Memory B cell (primary cell): Measurements from ENCODE around the gene RALGAPA2.
A peak's percentile ranks its signal among the peaks of the same experiment; 100 is the strongest.

ENCODE experiments used
- ATAC-seq: fragments of 150-1000 bp; cut with Tn5 transposase; 2 replicates; pipeline ENCODE4 v1.10.0; 2021; ENCODE audit warnings: low read depth, mild to moderate bottlenecking, moderate library complexity
- DNase-seq, 2 donors: peaks; one replicate each; pipeline ENCODE4 v3.0.0; 2022; ENCODE audit warnings: low spot score in 2 of 2
- H3K27ac Mint-ChIP-seq: one replicate; pipeline ENCODE4 v1.8.0; 2022; ENCODE audit warnings: mild to moderate bottlenecking, moderate library complexity, mixed read lengths
- H3K27me3 Mint-ChIP-seq: one replicate; pipeline ENCODE4 v1.8.0; 2022; ENCODE audit warnings: mixed read lengths
- H3K36me3 Mint-ChIP-seq: one replicate; pipeline ENCODE4 v1.8.0; 2022; ENCODE audit warnings: mild to moderate bottlenecking, mixed read lengths
- H3K4me1 Mint-ChIP-seq: one replicate; pipeline ENCODE4 v1.8.0; 2022; ENCODE audit warnings: mixed read lengths
- H3K4me3 Mint-ChIP-seq: one replicate; pipeline ENCODE4 v1.8.0; 2022; ENCODE audit warnings: mild to moderate bottlenecking, moderate library complexity, mixed read lengths
- H3K9me3 Mint-ChIP-seq: one replicate; pipeline ENCODE4 v1.8.0; 2022; ENCODE audit warnings: mixed read lengths

Gene RALGAPA2

DNA sequence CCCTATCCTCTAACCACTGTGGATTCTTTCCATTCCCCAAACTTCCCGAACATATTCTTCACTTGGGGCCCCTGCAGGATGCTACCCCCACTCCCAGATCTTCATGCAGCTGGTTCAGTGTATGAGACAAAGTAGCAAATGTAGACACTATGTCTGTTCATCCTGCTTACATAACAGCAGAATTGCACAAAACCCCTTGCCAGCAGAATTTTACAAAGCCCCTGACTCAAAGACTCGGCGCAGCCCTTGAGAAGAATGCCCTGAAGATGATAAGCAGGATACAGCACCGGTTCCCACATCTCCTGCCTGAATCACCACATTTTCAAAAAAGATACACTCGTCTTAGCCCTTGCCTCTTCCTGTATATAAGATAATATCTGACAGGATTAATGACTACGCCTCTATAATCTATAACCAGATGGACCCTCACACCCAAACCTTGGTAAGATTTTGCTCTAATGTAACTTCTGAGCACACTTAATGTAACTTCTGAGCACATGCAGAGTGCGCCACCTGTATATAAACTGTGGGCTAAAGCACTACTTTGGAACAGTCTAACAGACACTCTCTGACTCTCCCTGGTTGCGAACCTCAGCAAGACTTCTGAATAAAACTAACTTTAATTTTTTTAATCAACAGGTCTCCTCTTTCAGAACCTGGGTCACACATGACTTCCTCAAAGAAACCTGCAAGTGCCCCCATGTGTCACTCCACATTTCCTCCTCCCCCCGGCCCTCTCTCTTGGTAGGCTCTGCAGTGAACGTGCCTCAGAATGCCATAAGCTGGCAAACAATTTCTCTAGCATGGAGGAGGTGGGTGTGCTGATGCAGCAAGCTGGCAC is 28.7 kb downstream of the RALGAPA2 start:
- Mint-ChIP-seq H3K36me3 (peaks cover 9% of the 10 kb centered on the region), H3K4me1 (peaks cover 41% of the 10 kb centered on the region), H3K27me3 (no peaks in the 10 kb centered on the region), H3K27ac (no peak overlapping the region), H3K4me3 (no peak overlapping the region), H3K9me3 (no peaks in the 10 kb centered on the region)
- ATAC-seq (no peak), DNase-seq (no peak)

DNA sequence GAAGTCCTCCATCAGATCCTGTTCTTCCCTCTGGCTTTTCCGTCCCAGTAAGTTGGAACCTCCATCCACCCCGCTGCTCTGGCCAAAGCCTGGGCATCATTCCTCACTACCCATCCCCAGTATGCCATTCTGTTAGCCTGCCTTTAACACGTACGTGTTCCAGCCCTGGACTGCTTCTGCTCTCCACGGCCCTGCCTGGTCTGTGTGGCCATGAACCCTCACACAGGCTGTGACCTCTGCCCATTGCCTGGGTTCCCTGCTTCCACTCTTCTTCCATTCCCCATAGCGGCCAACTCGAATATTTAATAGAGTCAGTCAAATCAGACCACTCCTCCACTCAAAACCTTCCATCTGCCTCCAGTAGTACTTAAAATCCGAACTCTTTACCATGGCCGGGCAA is 29.4 kb downstream of the RALGAPA2 start:
- H3K36me3 Mint-ChIP-seq: peaks cover 13% of the 10 kb centered on the region
- no peak overlapping the region for H3K27ac Mint-ChIP-seq
- H3K27me3 Mint-ChIP-seq: no peaks in the 10 kb centered on the region
- H3K4me3 Mint-ChIP-seq: no peak overlapping the region
- ATAC-seq (no peak), DNase-seq (no peak)
- H3K9me3 Mint-ChIP-seq: no peaks in the 10 kb centered on the region
- H3K4me1 Mint-ChIP-seq: peaks cover 38% of the 10 kb centered on the region

DNA sequence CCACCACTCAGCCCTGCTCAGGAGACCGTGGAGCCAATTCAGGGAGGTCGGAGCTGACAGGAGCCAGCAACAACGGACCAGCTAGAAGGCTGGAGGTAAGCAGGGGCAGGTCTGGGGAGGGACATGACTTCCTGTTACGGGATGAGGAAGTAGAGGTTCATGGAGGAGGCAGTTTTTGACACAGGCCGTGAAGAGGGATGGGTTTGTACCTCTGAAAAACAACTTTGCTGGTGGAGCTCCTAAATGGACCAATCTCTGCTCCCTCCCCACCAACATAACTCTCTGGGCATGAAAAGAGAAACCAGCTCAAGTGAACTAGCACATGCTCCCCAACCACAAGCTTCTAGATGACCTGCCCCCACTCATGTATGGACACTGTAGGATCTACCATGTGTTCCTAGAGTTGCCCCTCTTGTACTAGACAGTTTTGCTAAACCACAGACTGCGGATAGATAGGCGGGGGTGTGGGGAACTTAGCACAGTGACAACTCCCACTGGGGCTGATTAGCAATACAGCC is 31.4 kb downstream of the RALGAPA2 start:
- H3K4me3 Mint-ChIP-seq: no peak overlapping the region
- no peak for DNase-seq
- H3K9me3 Mint-ChIP-seq: no peaks in the 10 kb centered on the region
- peaks cover 18% of the 10 kb centered on the region for H3K36me3 Mint-ChIP-seq
- H3K4me1 Mint-ChIP-seq: peaks cover 33% of the 10 kb centered on the region
- H3K27ac Mint-ChIP-seq: peak overlapping the region; percentile 58
- H3K27me3 Mint-ChIP-seq: no peaks in the 10 kb centered on the region
- peak; percentile 12 for ATAC-seq

DNA sequence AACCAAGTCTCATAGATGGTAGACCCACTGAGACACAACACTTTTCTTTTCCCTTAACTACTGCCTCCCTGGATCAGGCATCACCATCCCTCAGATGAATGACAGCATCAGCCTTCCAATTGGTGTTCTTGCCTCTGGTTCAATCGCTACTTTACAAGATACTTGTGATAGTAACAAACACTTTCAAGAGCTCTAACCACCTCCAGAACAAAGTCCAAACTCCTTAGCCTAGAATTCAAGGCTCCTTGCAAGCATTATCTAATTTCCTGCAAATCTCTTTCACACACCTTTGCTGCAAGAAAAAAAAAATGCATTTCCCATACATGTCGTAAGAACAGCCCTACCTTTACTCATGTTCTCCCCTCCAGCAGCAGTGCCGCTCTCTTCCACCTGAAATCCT is 33.1 kb downstream of the RALGAPA2 start:
- ATAC-seq (no peak), DNase-seq (no peak)
- Mint-ChIP-seq H3K27me3 (no peaks in the 10 kb centered on the region), H3K9me3 (no peaks in the 10 kb centered on the region), H3K4me3 (no peak overlapping the region), H3K36me3 (peaks cover 18% of the 10 kb centered on the region), H3K27ac (no peak overlapping the region), H3K4me1 (peaks cover 18% of the 10 kb centered on the region)

DNA sequence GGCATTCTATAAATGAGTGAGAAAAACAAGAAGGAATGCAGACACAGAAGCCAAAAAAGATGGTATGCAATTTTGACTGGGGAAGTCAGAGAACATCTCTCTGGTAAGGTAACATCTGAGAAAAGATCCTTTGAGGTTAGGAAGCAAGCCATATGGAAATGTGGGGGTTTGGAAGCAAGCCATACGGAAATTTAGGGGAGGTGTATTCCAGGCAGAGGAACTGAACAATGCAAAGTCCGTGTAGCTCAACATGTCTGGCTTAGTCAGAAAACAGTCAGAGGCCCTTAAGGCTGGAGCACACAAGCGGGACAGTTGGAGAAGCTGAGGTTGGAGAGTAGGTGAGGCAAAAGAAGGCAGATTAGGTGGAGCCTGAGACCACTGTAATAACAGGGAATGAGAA is 35.3 kb downstream of the RALGAPA2 start:
- Mint-ChIP-seq H3K4me3 (no peak overlapping the region), H3K27ac (no peak overlapping the region), H3K27me3 (no peaks in the 10 kb centered on the region), H3K36me3 (peaks cover 18% of the 10 kb centered on the region), H3K9me3 (no peaks in the 10 kb centered on the region), H3K4me1 (peaks cover 5% of the 10 kb centered on the region)
- ATAC-seq: no peak
- no peak for DNase-seq

DNA sequence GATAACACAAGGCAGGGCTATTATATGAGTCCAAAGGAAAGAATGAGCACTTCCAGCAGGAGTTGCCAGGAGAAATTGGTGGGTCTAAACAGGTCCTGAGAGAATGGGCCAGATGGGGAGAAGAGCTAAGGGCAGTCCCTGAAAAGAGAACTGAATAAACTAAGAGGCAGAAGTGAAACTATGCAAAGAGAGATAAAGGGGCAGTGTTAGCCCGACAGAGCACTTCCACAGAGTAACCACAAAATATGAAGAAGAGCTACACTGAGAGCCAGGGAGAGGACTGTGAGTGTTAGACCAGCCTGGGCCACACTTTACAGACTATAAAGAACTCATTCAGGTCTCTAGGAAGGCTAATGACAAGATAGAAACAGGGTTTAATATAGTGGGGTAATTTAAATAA is 43.8 kb downstream of the RALGAPA2 start:
- H3K27me3 Mint-ChIP-seq: no peaks in the 10 kb centered on the region
- H3K9me3 Mint-ChIP-seq: no peaks in the 10 kb centered on the region
- DNase-seq: peak in 1 of 2 donors; percentile 43
- H3K4me3 Mint-ChIP-seq: no peak overlapping the region
- peaks cover 1% of the 10 kb centered on the region for H3K36me3 Mint-ChIP-seq
- H3K4me1 Mint-ChIP-seq: peaks cover 27% of the 10 kb centered on the region
- no peak overlapping the region for H3K27ac Mint-ChIP-seq
- ATAC-seq: peak; percentile 99

DNA sequence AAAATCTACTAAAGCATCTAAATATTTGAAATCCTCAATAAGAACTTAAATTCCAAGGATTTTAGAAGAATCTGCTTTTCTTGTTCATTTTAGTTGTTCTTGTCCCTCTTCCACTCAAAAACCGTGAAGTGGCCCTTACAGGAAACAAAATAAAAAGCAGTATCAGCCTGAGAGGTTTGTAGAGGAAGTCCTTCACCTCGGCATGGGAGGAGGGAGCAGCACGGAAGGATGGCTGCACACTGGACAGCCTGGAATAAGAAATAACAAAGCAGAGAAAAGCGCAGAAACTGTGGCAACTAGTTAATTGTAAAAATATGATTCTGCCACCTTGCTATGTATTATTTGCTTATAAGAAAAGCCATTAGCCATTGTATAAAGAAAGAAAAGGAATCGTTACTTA is 46.1 kb downstream of the RALGAPA2 start:
- H3K36me3 Mint-ChIP-seq: peaks cover 3% of the 10 kb centered on the region
- no peak for ATAC-seq
- H3K4me1 Mint-ChIP-seq: peaks cover 27% of the 10 kb centered on the region
- H3K27ac Mint-ChIP-seq: no peak overlapping the region
- no peaks in the 10 kb centered on the region for H3K9me3 Mint-ChIP-seq
- H3K27me3 Mint-ChIP-seq: no peaks in the 10 kb centered on the region
- DNase-seq: no peak
- H3K4me3 Mint-ChIP-seq: no peak overlapping the region

DNA sequence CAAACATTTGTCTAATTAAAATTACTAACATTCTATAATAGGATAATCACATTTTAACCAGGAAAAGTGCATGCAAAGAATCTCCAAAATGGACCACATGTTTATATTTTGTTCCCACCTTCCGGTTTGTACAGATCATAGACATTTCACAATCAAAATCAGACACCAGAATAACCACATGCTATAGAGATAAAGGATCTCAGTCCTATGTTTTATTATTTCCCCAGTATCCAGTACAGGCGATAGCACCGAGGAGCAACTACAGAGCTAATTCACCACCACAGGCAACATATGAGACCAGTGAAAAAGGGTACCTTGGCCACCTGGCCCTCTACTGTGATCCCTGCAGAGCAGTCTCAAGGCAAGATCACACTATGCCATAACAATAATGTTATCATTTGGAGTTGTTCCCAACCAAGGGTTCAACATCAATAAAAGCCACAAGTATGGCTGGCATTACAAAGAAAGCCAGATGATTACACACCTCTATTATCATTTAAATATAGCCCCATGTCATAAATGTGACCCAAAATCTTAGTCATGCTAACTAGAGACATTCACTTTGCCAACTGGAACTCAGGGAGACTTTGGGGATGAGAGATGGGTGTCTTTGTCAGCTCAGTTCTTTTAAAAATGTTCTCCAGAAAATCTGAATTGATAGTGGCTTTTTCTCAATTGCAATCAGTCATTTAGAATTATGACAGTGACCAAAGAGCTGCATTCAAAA is 46.7 kb downstream of the RALGAPA2 start:
- no peak overlapping the region for H3K27ac Mint-ChIP-seq
- H3K4me3 Mint-ChIP-seq: no peak overlapping the region
- no peaks in the 10 kb centered on the region for H3K27me3 Mint-ChIP-seq
- DNase-seq: no peak
- H3K9me3 Mint-ChIP-seq: no peaks in the 10 kb centered on the region
- peaks cover 3% of the 10 kb centered on the region for H3K36me3 Mint-ChIP-seq
- H3K4me1 Mint-ChIP-seq: peaks cover 27% of the 10 kb centered on the region
- ATAC-seq: no peak

DNA sequence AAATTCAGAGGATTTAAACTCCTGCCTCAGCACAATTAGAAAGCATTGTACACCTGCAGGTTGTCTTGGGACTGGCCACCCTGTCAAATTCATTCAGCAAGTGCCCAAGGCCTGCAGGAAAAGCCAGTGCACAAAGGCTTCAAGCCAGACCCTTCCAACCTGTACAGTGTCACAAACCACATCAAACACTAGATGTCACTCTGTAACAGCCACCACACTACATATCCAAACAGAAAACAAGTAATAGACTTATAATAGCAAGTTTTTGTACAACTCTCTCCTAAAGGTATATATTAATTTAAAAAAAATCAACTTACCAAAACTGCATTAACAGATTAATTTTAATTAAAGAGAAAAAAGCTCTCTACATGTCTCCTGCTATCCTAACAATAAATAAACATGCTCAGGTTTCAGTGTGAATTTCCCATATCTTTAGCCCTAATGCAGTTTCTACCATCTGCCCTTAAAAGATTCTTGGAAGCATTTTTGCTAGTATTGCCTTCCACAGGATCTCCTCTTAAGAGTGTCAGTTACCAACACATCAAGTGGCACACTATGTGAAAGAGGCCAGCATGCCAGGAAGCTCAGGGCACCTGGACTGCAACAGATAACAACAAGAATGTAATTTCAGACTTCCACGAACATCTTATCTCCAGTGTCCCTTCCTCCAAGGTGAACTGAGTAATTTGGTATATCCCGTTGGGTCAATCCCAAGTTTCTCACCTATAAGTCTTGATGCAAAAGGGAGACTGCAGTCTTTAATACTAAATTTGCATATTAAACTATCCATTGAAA is 47.5 kb downstream of the RALGAPA2 start:
- Mint-ChIP-seq H3K27me3 (no peaks in the 10 kb centered on the region), H3K27ac (peak overlapping the region; percentile 45), H3K4me3 (no peak overlapping the region), H3K36me3 (peaks cover 3% of the 10 kb centered on the region), H3K4me1 (peaks cover 27% of the 10 kb centered on the region), H3K9me3 (no peaks in the 10 kb centered on the region)
- no peak for DNase-seq
- ATAC-seq: no peak

DNA sequence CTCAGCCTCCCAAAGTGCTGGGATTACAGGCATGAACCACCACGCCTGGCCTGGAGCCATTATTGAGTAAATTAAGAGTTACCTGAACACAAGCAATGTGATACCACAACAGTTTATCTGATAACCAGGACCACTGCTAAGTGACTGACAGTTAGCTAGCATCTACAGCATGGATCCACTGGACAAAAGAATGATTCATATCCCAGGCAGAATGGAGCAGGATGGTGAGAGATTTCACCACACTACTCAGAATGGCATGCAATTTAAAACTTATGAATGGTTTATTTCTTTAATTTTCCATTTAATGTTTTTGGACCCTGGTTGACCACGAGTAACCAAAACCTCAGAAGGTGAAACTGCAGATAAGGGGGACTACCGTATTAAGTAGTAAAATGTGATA is 48.6 kb downstream of the RALGAPA2 start:
- Mint-ChIP-seq H3K4me1 (peaks cover 18% of the 10 kb centered on the region), H3K9me3 (no peaks in the 10 kb centered on the region), H3K27me3 (no peaks in the 10 kb centered on the region), H3K36me3 (peaks cover 5% of the 10 kb centered on the region), H3K4me3 (no peak overlapping the region), H3K27ac (no peak overlapping the region)
- ATAC-seq (no peak), DNase-seq (no peak)

DNA sequence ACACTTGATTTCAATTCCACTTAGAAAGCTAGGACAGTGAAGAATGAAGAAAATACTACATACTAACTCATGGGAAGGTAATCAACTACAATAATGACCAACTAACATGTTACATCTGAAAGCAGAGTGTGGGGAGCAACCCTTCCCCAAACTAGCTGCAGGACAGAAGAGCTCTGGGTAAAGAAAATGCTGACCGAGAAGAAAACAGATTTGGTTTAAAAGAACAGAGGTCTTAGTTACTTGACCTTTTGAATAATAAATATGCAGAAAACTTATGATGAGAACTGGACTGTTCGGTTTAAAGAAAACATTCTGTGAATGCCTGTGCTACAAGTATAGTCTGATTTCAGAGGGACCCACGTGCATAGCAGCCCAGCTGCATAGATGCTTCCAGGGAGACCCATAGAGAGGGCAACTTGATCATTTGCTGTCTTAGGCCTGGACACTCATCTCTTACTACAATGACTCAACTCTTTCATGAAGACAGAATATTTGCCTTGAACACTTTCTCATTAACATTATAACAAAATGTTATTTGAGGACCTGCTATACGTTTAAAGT is 53.5 kb downstream of the RALGAPA2 start:
- no peak overlapping the region for H3K27ac Mint-ChIP-seq
- H3K9me3 Mint-ChIP-seq: no peaks in the 10 kb centered on the region
- H3K36me3 Mint-ChIP-seq: peaks cover 15% of the 10 kb centered on the region
- no peak for DNase-seq
- no peaks in the 10 kb centered on the region for H3K27me3 Mint-ChIP-seq
- no peak for ATAC-seq
- H3K4me3 Mint-ChIP-seq: no peak overlapping the region
- H3K4me1 Mint-ChIP-seq: no peaks in the 10 kb centered on the region

DNA sequence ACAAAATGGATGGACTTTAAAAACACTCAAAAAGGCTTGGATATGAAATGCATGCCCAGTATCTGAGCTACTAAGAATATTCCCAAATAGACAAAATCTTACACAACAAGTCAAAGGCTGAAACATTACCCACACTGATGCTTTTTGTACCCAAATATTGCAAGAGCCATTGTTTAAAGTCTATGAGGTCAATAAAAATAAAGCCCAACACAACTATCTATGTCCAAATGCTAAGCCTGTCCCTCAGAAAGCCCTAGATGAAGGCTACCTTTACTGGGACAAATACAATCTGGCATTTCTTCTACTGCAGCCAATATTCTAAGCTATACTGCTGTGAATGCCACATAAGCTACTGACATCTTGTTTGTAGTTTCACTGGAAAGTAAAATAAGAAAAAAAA is 54.3 kb downstream of the RALGAPA2 start:
- H3K27ac Mint-ChIP-seq: no peak overlapping the region
- no peaks in the 10 kb centered on the region for H3K27me3 Mint-ChIP-seq
- DNase-seq (no peak), ATAC-seq (no peak)
- no peaks in the 10 kb centered on the region for H3K9me3 Mint-ChIP-seq
- no peak overlapping the region for H3K4me3 Mint-ChIP-seq
- peaks cover 15% of the 10 kb centered on the region for H3K36me3 Mint-ChIP-seq
- no peaks in the 10 kb centered on the region for H3K4me1 Mint-ChIP-seq

DNA sequence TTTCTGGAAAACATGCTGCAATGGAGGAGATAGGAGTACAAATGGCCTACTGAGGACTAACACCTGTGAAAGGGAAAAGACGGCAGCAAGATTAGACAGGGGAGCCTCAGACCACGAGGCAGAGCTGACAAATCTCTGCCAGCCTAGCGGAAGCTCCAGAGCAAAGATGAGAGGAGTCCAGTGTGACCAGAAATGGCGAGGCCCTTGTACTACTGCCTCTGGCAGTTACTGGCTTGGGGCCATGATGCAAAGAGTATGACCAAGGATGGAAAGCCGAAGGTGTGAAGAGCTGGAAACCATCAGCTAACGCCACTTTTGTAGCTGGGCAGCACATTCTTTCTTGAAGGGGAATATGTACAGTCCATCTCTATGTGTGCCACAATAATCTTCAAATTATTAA is 55.4 kb downstream of the RALGAPA2 start:
- ATAC-seq (no peak), DNase-seq (no peak)
- Mint-ChIP-seq H3K4me1 (no peaks in the 10 kb centered on the region), H3K27ac (no peak overlapping the region), H3K9me3 (no peaks in the 10 kb centered on the region), H3K4me3 (no peak overlapping the region), H3K36me3 (peaks cover 20% of the 10 kb centered on the region), H3K27me3 (no peaks in the 10 kb centered on the region)

DNA sequence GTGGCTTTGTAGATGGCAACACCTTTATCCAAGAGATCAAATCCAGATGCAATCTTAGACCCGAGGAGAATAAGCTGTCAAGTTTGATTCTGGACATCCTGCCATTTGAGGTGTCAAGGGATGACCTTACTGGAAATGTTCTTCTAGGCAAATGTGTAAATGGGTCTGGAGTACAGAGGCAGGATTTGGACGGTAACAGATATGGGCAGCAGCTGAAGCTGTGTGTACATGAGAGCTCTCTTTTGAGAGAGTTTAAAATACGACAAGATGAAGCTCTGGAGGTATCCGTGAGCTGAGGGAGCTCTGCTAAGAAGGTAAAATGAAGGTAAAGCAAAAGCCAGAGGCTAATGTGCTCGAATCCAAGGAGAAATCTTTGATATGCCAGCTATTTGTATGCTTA is 56.6 kb downstream of the RALGAPA2 start:
- Mint-ChIP-seq H3K36me3 (peaks cover 19% of the 10 kb centered on the region), H3K4me1 (no peaks in the 10 kb centered on the region), H3K9me3 (no peaks in the 10 kb centered on the region), H3K27me3 (no peaks in the 10 kb centered on the region), H3K4me3 (no peak overlapping the region), H3K27ac (no peak overlapping the region)
- ATAC-seq (no peak), DNase-seq (no peak)
